Measurements from ENCODE around the gene TP53I11.

DNA sequence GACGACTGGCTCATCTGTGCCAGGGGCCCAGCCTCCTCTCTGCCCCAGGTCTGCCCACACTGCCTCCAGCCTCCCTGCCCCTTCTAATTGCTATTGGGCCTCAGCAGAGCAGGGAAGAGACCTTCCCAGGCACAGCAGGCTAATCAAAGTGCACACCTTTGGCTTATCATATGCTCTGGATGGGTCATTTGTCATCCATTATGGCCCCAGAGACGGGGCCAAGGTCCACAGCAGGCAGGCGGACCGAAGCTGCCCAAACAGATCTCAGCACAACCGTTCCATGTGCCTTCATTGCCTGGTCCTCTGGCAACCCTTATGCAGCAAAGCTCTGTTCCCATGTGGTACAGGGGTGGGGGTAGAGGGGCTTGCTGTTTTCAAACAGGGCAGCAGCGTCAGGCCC is 66.6 kb downstream of the TP53I11 start:
- TF ChIP-seq POLR2A (IDR thresholded peaks at IDR 0.05; ENCODE audit: low read length) (no peak), GATA1 (IDR thresholded peaks at IDR 0.05; ENCODE audit: low read depth, low read length) (no peak)
